GM12875 (cell line): ENCODE results near the gene TLCD1.

Source experiments
- H3K4me3 ChIP-seq: one replicate; pipeline ENCODE4 v1.5.1; 2011; ENCODE audit warnings: low read depth, low read length, control low read depth
- TF ChIP-seq, protein P1 (sequence below): IDR thresholded peaks from 2 replicates; pipeline ENCODE4 v1.5.1; 2011; ENCODE audit warnings: low read depth, mild to moderate bottlenecking, control low read depth, inconsistent platforms, low read length, moderate library complexity, borderline replicate concordance; ENCODE audit not compliant: insufficient read depth

Gene TLCD1

DNA sequence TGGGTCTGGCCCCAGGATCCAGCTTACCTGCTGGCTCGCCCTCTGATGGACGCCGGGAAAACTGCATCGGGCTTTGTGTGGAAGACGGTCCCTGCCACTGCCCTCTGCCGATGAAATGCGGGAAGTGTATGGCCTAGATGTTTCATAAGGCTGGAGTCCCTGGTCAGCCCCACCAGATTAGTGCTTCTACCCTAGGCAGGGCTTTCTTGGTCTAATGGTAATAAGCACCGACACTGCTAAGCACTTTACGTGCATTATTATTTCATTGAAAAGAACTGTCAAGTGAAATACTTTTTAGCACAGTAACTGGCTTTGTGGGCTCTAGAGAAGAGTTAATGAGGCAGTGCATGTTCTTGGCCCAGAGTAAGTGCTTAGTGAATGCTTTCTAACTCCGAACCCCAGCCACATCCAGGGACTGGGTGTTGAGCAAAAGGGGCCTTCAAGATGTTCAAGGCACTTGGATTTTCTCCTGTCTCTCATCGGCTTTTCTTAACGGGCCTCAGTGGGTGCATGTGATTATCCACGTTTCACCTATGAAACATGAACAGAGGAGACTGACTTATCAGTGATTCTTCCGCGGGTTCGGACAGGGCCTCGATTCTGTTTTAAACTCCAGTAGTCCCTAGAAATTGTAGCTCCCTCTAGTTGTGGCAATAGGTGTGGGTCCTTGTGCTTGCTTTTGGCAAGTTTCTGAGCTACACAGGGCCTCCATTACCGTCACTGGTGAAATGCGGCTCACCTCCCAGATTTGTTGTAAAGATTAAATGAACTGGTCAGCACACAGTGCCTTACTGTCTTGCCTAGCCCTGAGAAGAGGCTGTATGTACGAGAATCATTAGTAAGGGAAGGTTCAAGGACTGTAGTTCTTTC lies 24.4 kb upstream of the TLCD1 start:
- TF ChIP-seq, protein P1, sequence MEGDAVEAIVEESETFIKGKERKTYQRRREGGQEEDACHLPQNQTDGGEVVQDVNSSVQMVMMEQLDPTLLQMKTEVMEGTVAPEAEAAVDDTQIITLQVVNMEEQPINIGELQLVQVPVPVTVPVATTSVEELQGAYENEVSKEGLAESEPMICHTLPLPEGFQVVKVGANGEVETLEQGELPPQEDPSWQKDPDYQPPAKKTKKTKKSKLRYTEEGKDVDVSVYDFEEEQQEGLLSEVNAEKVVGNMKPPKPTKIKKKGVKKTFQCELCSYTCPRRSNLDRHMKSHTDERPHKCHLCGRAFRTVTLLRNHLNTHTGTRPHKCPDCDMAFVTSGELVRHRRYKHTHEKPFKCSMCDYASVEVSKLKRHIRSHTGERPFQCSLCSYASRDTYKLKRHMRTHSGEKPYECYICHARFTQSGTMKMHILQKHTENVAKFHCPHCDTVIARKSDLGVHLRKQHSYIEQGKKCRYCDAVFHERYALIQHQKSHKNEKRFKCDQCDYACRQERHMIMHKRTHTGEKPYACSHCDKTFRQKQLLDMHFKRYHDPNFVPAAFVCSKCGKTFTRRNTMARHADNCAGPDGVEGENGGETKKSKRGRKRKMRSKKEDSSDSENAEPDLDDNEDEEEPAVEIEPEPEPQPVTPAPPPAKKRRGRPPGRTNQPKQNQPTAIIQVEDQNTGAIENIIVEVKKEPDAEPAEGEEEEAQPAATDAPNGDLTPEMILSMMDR: peak; percentile 99
- no peak overlapping the region for H3K4me3 ChIP-seq

DNA sequence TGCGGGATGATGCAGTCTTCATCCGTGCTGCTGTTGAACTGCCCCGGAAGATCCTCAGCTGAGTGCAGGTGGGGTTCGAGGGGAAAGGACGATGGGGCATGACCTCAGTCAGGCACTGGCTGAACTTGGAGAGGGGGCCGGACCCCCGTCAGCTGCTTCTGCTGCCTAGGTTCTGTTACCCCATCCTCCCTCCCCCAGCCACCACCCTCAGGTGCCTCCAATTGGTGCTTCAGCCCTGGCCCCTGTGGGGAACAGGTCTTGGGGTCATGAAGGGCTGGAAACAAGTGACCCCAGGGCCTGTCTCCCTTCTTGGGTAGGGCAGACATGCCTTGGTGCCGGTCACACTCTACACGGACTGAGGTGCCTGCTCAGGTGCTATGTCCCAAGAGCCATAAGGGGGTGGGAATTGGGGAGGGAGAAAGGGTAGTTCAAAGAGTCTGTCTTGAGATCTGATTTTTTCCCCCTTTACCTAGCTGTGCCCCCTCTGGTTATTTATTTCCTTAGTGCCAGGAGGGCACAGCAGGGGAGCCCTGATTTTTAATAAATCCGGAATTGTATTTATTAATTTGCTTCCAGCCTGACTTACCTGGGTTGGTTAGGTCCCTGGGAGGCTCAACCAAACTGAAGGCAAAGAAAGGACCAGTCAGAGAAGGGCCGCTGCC lies 23.6 kb upstream of the TLCD1 start:
- TF ChIP-seq, protein P1: no peak
- no peak overlapping the region for H3K4me3 ChIP-seq

DNA sequence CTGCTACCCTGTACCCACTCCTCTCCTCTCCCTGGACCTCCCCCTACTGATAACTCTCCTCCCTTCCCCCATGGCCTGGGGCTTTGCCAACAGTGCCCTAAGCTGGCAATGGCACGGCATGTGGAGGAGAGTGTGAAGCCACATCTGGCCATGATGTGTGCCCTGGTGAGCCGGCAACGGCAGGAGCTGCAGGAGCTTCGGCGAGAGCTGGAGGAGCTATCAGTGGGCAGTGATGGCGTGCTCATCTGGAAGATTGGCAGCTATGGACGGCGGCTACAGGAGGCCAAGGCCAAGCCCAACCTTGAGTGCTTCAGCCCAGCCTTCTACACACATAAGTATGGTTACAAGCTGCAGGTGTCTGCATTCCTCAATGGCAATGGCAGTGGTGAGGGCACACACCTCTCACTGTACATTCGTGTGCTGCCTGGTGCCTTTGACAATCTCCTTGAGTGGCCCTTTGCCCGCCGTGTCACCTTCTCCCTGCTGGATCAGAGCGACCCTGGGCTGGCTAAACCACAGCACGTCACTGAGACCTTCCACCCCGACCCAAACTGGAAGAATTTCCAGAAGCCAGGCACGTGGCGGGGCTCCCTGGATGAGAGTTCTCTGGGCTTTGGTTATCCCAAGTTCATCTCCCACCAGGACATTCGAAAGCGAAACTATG lies 23.0 kb upstream of the TLCD1 start:
- TF ChIP-seq, protein P1: no peak
- H3K4me3 ChIP-seq: no peak overlapping the region

DNA sequence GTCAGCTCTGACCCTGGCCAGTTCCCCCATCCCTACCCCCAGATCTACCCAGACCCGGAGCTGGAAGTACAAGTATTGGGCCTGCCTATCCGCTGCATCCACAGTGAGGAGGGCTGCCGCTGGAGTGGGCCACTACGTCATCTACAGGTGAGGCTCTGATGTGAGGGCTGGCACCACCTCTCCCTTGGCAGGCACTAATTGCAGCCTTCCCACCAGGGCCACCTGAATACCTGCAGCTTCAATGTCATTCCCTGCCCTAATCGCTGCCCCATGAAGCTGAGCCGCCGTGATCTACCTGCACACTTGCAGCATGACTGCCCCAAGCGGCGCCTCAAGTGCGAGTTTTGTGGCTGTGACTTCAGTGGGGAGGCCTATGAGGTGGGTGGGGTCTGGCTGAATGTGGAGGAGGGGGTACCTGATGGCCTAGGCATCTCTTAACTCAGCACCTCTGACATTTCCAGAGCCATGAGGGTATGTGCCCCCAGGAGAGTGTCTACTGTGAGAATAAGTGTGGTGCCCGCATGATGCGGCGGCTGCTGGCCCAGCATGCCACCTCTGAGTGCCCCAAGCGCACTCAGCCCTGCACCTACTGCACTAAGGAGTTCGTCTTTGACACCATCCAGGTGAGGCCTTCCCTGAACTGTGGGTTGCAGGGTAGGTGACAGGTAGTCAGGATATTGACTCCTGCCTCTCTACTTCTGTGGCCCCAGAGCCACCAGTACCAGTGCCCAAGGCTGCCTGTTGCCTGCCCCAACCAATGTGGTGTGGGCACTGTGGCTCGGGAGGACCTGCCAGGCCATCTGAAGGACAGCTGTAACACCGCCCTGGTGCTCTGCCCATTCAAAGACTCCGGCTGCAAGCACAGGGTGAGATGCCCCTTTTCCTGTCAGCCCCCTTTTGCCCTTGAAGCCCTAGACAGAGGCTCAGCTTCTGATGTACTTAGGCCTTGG lies 22.0 kb upstream of the TLCD1 start:
- TF ChIP-seq, protein P1: no peak
- H3K4me3 ChIP-seq: no peak overlapping the region

DNA sequence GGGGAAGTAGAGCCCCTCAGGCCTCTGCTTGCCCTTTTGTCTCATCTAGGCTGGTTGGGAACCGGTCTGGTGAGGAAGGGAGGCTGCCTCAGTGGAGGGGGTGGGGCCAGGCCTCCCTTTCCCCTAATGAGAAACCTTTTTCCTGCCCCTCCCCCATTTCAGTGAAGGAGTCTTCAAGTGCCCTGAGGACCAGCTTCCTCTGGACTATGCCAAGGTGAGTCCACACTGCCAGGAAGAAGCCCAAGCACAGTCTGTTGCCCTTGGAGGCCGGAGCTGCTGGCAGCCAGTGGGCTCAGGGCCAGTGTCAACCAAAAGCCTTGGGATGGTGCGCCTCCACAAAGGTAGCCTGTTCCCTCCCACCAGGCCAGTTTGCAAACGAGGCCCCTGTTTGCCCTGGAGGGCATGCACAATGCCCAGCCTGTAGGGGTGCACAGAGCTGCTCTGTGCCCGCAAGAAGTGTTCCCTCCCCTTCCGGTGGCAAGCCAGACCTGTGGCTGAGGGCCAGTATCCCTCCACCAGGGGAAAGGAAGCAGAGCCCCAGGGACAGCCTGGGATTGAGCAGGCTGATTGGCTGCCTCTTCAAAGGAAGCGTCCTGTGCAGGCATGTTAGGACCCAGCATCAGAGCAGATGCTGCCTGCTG lies 21.1 kb upstream of the TLCD1 start:
- TF ChIP-seq, protein P1: no peak
- H3K4me3 ChIP-seq: no peak overlapping the region

DNA sequence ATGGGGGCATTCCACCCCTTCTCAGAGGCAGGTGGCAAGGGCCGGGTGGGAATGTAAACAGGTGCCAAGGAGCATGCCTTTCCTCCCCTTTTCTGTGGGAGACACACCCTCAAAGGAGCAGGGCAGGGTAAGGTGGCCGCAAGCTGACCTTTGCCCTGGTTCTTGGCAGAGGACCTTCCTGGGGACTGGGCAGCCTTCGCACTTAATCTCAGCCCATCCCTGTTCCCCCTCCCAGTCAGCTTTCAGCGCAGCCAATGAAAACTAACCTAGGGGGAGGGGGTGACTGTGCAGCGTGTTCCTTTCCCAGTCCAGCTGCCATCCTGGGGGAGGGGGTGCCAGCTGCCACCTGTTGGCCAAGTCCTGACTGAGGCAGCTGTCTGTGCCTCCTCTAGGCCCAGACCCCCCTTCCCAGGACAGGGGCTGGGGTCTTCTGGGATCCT lies 20.6 kb upstream of the TLCD1 start:
- TF ChIP-seq, protein P1: no peak
- no peak overlapping the region for H3K4me3 ChIP-seq
